HG03439 (cell line): ENCODE measurements around the gene EBI3.
"Not testable (repeated sequence)": the region's sequence is repeated elsewhere in the genome, so short reads cannot be mapped to it uniquely, and the experiment has no call there.

ENCODE experiments used
- ATAC-seq: cut with Tn5 transposase; IDR thresholded peaks from one replicate; pipeline ENCODE4 v1.9.1; 2021; ENCODE audit warnings: mild to moderate bottlenecking, moderate library complexity; ENCODE audit not compliant: unreplicated experiment

EBI3 gene

DNA sequence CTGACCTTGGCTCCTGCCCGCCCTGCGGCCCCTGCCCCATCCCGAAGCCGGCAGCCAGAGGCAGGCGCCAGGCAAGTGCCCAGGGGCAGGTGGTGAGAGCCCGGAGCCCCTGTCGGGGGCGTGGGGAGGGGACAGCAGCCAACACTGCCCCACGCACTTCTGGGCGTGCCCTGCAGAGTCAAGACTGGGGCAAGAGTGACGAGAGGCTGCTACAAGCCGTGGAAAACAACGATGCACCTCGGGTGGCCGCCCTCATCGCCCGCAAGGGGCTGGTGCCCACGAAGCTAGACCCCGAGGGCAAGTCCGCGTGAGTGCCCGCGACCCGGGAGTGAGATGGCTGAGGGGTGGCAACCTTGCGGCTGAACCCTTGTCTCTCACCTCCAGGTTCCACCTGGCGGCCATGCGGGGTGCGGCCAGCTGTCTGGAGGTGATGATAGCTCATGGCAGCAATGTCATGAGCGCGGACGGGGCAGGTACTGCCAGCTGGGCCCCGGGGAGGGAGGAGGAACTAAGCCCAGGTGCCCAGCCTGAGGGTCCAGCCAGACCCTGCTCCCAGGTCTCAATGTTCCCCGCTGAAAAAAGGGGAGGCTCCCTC is 29.5 kb upstream of the EBI3 start:
- ATAC-seq: no peak

DNA sequence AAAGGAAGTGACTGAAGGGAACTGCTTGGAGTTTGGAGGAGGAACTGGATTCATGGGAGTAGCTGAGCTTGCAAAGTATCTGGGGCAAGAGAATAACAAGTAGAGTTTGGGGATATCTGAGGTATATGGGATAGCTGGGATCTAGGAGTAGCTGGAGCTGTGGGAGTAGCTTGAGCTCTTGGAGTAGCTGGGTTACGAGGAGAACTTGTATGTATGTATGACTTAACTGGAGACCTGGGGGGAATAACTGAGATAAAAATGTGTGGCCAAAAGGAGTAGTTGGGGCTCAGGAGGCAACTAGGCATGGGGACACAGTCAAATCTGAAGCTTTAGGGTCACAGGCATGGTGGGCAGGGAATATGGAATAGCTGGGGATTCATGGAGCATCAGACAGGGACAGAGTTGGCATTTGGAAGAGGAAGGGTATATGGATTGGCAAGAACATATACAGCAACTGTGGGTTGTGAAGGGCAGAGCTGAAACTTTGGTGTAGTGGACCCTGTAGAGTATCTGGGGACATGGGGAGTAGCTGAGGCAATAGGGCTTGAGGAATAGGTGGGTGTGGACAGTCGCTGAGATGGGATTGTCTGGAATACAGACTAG is 28.3 kb upstream of the EBI3 start:
- ATAC-seq: no peak

DNA sequence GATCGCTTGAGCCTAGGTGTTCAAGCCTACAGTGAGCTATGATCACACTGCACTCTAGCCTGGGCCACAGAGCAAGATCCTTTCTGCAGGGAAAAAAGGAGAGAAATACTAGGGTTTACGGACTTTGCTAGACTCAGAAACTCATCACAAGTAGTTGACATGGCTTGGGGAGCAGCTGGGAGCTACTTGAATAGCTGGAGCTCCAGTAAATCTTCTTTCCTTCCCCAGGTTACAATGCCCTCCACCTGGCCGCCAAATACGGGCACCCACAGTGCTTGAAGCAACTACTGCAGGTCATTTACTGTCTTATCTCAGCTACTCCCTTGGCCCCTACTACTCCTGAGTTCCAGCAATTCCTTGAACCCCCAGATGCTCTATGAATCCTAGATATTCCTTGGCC is 27.5 kb upstream of the EBI3 start:
- no peak for ATAC-seq

DNA sequence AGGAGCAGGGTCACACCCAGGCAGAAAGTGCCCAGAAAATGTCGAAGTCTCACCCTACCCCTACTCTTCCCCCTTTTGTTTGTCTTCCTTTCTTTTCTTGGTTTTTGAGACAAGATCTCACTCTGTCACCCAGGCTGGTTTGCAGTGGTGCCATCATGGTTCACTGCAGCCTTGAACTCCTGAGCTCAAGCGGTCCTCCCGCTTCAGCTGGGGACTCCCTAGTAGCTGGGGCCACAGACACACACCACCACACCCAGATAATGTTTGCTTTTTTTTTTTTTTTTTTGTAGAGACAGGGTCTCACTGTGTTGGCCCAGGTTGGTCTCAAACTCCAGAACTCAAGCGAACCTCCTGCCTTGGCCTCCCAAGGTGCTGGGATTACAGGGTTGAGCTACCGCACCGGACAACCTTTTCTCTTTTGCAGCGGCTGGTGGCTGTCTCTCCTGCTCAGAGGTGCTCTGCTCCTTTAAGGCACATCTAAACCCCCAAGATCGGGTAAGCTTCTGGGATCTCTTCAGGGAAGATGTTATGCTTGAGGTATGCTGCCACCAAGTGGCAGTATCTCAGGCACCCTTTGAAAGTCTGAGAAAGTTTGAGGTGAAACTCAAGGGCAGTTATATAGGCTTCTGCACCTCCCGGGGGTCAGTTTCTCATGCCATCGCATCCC is 22.4 kb upstream of the EBI3 start:
- no peak for ATAC-seq

DNA sequence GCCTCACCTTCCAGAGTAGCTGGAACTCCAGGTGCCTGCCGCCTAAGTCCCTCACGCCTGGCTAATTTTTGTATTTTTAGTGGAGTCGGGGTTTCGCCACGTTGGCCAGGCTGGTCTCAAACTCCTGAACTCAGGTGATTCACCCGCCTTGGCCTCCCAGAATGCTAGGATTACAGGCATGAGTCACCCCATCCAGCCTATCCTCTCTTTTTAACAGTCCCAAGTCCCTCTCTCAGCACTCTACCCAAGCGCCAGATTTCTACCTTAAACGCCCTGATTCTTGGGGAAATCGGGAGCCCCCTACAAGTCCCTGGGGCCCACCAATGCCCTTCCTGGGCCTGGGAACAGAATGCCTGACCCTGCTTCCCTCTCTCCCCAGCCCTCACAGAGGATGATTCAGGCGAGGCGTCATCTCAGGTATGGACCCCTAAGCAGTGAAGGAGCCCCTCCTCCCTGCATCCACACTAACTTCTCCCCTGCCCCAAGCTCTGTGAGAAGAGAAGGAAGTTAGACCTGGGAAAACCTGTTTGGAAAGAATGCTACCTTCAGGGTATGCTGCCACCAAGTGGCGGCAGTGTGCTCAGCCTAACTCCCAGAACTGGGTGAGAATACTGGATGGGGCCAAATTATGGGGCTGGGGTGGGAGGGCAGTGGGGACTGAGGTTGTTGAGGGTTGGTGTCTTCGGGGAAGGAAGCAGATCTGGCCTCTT is 20.8 kb upstream of the EBI3 start:
- ATAC-seq: no peak

DNA sequence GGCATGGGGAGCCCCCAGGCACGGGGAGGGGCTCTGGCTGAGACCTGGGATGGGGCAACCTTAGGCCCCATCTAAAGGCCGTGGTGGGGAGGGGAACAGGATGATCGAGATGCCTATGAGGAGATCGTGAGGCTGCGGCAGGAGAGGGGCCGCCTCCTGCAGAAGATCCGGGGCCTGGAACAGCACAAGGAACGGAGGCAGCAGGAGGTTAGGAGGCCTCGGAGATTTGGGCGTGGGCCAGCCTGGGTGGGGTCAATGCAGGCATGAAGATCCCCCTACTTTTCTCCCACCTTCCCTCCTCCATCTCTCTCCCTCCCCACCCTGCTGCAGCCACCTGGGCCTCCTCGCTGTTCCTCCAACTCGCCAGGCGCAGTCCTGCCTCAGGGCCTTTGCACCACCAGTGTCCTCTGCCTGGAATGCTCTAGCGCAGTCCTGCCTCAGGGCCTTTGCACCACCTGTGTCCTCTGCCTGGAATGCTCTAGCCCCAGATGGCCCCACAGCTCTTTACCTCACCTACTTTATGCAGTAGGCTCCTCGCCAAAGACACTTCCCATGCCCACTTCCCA is 19.1 kb upstream of the EBI3 start:
- no peak for ATAC-seq

DNA sequence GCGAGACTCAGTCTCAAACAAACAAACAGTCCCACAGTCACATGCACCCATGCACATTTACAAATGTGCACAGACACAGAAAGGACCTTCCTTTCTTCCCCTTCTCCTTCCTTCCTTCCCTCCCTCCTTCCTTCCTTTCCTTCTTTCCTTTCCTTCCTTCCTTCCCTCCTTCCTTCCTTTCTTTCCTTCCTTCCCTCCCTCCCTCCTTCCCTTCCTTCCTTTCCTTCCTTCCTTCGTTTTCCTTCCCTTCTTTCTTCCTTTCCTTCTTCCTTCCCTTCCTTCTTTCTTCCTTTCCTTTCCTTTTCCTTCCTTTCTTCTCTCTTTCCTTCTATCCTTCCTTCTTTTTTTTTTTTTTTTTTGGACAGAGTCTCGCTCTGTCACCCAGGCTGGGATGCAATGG is 16.2 kb upstream of the EBI3 start:
- ATAC-seq: no peak

DNA sequence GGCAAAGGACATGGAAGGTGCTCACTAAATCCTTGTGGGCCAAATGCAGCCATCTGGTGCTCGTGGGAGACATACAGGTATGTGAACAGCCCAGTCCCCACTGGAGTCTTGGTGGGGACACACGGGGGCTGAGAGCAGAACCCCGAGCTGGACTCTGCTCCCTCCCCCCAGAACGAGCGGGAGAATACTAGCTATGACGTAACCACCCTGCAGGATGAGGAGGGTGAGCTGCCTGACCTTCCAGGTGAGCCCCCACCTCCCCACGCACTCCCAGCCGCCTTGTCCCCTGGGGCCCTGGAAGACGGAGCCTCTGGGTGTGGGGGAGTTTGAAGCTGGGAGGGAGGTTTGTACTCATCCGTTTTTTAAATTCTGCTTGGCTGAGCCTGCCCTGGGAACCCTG is 13.5 kb upstream of the EBI3 start:
- ATAC-seq: no peak

DNA sequence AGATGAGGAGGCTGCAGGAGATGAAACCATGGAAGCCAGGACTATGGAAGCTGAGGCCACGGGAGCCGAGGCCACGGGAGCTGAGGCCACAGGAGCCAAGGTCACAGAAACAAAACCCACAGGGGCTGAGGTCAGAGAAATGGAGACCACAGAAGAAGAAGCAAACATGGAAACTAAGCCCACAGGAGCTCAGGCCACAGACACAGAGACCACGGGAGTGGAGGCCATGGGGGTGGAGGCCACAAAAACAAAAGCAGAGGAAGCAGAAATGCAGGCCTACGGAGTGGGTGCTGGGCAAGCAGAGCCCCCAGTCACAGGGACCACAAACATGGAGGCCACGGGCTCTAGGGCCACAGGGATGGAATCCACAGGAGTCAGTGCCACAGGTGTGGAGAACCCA is 12.5 kb upstream of the EBI3 start:
- no peak for ATAC-seq

DNA sequence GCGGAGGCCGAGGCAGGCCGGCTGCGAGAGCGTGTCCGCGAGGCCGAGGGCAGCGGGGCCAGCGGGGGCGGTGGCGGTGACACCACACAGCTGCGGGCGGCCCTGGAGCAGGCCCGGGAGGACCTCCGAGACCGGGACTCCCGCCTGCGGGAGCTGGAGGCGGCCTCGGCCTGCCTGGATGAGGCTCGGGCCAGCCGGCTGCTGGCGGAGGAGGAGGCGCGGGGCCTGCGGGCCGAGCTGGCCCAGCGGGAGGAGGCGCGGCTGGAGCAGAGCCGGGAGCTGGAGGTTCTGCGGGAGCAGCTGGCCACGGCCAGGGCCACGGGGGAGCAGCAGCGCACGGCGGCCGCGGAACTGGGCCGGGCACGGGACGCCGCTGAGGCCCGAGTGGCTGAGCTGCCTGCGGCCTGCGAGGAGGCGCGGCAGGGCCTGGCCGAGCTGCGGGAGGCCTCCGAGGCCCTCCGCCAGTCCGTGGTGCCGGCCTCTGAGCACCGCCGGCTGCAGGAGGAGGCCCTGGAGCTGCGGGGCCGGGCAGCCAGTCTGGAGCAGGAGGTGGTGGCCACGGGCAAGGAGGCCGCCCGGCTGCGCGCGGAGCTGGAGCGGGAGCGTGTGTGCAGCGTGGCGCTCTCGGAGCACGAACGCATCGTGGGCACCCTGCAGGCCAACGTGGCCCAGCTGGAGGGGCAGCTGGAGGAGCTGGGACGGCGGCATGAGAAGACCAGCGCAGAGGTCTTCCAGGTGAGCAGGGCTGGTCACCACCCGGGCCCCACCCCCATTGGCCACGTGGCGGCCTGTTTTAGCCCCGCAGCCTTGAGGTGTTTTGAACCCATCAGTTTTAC is 11.7 kb upstream of the EBI3 start:
- no peak for ATAC-seq

DNA sequence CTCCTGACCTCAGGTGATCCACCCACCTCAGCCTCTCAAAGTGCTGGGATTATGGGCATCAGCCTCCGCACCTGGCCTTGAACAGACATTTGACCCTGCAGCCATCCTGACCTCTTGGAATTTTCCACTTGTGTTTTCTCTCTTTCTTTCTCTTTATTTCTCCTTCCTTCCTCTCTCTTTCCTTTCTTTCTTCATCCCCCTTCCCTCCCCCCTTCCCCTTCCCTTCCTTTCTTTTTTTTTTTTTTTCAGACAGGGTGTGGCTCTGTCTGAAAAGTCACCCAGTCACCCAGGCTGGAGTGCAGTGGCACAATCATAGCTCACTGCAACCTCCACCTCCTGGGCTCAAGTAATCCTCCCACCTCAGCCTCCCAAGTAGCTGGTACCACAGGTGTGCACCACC is 10.8 kb upstream of the EBI3 start:
- ATAC-seq: not testable (repeated sequence)

DNA sequence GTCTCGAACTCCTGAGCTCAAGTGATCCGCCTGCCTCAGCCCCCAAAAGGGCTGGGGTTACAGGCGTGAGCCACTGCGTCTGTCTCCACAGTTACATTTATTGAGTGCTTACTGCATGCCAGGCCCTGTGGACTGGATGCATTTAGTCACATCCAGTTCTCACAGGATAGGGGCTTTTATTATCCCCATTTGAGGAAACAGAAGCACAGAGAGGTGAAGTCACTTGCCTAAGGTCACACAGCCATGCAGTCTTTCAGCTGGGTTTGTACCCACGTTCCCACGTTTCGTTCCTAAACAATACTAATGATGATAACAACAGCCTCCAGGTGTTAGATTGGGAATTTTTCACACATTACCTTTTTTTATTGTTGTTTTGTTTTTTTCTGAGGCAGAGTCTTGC is 9.1 kb upstream of the EBI3 start:
- ATAC-seq: no peak

DNA sequence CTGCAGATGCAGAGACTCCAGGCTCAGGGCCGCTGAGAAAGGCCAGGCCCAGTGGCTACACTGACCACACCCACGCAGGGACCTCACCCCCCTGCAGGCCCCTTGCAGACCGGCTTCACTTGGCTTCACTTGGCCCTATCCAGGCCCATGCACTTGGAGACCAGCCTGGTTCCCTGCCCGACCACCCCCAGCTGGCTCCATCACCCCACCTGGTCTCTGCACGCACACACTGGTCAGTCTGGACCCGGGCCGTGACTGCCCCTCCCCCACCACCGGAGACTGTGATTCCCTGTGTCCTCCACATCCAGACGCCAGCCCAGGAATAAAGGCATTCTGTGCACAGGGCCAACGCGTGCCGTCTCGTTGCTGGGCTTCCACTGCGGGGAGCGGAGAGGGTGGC is 4.9 kb upstream of the EBI3 start:
- ATAC-seq: no peak

DNA sequence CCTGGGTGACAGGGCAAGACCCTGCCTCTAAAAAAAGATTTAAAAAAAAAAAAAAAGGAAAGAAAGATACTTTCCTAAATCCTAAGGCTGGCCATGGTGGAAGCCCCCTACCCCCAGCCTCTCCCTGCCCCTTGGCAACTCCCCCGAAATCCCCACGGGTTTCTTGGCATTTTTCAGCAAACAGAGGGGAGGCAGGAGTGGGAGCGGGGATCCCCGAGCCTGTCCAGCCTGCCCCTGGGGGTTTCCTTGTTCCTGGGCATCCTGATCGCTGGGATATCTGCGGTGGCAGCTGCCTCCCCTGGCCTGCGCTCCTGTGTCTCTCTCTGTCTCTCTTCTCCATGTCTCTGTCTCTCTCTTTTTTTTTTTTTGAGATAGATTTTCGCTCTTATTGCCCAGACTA is 3.4 kb upstream of the EBI3 start:
- no peak for ATAC-seq

DNA sequence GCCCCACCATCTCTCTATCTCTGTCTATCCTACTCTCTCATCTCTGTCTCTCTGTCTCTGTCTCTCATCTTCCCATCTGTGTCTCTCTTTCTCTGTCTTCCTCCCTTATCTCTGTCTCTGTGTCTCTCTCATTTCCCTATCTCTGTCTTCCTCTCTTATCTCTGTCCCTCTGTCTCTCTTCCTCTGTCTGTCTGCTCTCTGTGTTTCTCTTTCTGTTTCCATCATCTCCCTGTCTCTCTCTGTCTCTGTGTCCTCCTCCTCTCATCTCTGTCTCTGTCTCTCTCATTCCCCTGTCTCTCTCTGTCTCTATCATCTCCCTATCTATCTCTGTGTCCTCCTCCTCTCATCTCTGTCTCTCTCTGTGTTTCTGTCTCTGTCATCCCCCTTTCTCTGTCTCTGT is 1.6 kb upstream of the EBI3 start:
- no peak for ATAC-seq

DNA sequence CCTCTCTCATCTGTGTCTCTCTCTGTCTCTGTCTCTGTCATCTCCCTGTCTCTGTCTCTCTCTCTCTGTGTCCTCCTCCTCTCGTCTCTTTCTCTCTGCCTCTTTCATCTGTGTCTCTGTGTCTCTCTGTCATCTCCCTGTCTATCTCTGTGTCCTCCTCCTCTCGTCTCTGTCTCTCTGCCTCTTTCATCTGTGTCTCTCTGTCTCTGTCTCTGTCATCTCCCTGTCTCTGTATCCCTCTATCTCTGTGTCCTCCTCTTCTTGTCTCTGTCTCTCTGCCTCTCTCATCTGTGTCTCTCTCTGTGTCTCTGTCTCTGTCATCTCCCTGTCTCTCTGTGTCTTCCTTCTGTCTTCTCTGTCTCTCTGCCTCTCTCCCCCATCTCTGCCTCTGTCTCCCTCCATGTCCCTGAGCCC is 551 bp upstream of the EBI3 start:
- no peak for ATAC-seq

DNA sequence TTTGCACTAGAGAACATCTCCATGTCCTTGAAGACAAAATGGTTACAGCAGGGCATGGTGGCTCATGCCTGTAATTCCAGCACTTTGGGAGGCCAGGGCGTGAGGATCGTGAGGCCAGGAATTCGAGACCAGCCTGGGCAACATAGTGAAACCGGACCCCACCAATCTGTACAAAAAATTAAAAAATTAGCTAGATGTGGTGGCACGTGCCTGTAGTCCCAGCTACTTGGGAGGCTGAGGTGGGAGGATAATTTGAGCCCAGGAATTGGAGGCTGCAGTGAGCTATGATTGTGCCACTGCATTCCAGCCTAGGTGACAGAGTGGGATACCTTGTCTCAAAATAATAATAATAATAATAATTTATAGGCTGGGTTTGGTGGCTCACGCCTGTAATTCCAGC is 914 bp downstream of the EBI3 start:
- not testable (repeated sequence) for ATAC-seq

DNA sequence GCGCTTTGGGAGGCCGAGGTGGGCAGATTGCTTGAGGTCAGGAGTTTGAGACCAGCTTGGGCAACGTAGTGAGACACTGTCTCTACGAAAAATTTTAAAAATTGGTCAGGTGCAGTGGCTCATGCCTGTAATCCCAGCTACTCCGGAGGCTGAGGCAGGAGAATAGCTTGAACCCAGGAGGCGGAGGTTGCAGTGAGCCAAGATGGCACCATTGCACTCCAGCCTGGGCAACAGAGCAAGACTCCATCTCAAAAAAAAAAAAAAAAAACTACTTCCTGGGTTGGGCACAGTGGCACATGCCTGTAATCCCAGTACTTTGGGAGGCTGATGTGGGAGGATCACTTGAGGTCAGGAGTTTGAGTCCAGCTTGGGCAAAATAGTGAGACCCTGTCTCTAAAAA is 2.2 kb downstream of the EBI3 start:
- ATAC-seq: not testable (repeated sequence)

DNA sequence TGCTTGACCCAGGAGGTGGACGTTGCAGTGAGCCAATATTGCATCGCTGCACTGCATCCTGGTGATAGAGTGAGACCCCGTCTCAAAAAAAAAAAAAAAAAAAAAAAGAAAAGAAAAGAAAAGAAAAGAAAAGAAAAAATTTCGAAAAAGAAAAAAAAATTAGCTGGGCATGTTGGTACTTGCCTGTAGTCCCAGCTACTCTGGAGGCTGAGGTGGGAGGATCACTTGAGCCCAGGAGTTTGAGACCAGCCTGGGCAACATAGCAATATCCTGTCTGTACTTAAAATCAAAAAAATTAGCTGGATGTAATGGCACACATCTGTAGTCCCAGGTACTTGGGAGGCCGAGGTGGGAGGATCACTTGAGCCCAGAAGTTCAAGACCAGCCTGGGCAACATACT is 2.8 kb downstream of the EBI3 start:
- ATAC-seq: not testable (repeated sequence)

DNA sequence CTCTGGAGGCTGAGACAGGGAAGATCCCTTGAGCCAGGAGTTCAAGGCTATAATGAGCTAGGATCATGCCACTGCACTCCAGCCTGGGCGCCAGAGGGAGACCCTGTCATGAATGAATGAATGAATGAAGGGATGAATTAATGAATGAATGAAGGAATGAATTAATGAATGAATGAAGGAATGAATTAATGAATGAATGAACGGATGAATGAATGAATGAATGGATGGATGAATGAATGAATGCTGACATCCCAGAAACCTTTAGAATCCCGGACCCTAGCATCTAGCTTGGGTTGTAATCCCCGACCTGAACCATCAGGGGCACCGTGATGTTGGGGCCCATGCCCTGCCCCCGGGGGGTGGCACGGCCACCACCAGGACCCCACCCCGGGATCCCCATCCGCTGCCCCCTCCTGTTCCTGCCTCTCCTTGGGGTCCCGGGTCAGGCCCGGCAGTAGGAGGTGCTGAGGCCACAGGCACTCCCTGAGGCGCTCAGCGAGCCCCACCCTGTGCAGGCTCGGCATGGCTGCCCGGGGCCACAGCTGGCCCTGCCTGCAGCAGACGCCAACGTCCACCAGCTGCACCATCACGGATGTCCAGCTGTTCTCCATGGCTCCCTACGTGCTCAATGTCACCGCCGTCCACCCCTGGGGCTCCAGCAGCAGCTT is 3.4 kb downstream of the EBI3 start:
- no peak for ATAC-seq
